Stimulated activated memory B cell treated with anti-CD40 and anti-IgM and Interleukin-4, amounts not matched to agents 10 μg/mL and 1 μg/mL and 100 μg/mL, for 72 hours (primary cell): ENCODE data around the gene LIPK.
"Not testable (repeated sequence)": the region's sequence is repeated elsewhere in the genome, so short reads cannot be mapped to it uniquely, and the experiment has no call there.

ENCODE experiments used
- ATAC-seq: fragments of 150-1000 bp; cut with Tn5 transposase; 2 replicates; pipeline ENCODE4 v1.10.0; 2021
- H3K27ac Mint-ChIP-seq: one replicate; pipeline ENCODE4 v1.8.0; 2022; ENCODE audit warnings: mild to moderate bottlenecking, mixed read lengths
- H3K27me3 Mint-ChIP-seq: one replicate; pipeline ENCODE4 v1.8.0; 2022; ENCODE audit warnings: mixed read lengths
- H3K36me3 Mint-ChIP-seq: one replicate; pipeline ENCODE4 v1.8.0; 2022; ENCODE audit warnings: mixed read lengths
- H3K4me1 Mint-ChIP-seq: one replicate; pipeline ENCODE4 v1.8.0; 2022; ENCODE audit warnings: mixed read lengths
- H3K4me3 Mint-ChIP-seq: one replicate; pipeline ENCODE4 v1.8.0; 2022; ENCODE audit warnings: mild to moderate bottlenecking, moderate library complexity, mixed read lengths
- H3K9me3 Mint-ChIP-seq: one replicate; pipeline ENCODE4 v1.8.0; 2022; ENCODE audit warnings: mixed read lengths

The LIPK gene

DNA sequence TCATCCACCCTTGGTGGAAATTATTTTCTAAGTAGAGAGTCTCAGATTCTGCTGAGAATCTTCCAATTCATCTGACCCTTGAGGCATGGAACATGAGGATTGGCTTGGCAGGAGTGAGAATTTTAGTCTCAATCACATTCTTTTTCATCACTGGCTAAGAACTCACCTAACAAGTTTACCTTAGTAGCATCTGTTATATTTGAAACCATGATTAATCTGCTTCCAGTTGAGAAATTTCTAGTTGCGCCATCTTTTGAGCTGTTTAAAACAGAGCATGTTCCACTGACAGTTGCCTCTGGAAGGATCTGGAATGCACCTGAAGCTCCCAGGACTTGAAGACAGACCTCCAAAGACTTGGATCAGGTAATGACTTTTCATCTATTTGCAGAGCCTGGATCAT is at the start of gene LIPK:
LIPK (plus strand) TSS at position 292 of the 400 bp plus-strand sequence. CDS start 18,295 bp downstream, outside the sequence.
- Mint-ChIP-seq H3K4me1 (peaks cover 7% of the 10 kb centered on the region), H3K27me3 (no peaks in the 10 kb centered on the region), H3K27ac (no peak within 1 kb of the TSS), H3K9me3 (no peaks in the 10 kb centered on the region), H3K36me3 (no peaks in the 10 kb centered on the region), H3K4me3 (no peak within 1 kb of the TSS)
- ATAC-seq = no peak

DNA sequence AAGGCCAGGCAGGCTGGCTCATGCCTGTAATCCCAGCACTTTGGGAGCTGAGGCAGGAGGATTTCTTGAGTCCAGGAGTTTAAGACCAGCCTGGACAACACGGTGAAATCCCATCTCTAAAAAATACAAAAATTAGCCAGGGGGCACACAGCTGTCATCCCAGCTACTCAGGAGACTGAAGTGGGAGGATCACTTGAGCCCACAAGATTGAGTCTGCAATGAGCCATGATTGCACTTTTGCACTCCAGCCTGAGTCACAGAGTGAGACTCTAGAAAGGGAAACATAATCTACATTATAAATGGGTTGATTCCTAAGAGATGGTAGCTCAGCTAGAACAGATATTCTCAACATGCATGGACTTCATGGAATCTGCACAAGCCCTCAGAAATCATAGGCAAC is 48.1 kb upstream of the LIPK start:
- Mint-ChIP-seq H3K4me1 (no peaks in the 10 kb centered on the region), H3K4me3 (no peak overlapping the region), H3K9me3 (no peaks in the 10 kb centered on the region), H3K27me3 (peaks cover 10% of the 10 kb centered on the region), H3K36me3 (no peaks in the 10 kb centered on the region), H3K27ac (no peak overlapping the region)
- ATAC-seq = no peak

GRCh38 chr10:88659725-88660597 is 46.1 kb upstream of the LIPK start:
- peaks cover 4% of the 10 kb centered on the region for H3K9me3 Mint-ChIP-seq
- no peaks in the 10 kb centered on the region for H3K36me3 Mint-ChIP-seq
- H3K27me3 Mint-ChIP-seq = peaks cover 16% of the 10 kb centered on the region
- ATAC-seq = no peak
- H3K4me1 Mint-ChIP-seq = no peaks in the 10 kb centered on the region
- no peak overlapping the region for H3K27ac Mint-ChIP-seq
- no peak overlapping the region for H3K4me3 Mint-ChIP-seq

- Mint-ChIP-seq H3K4me3 (no peak overlapping the region), H3K9me3 (peaks cover 4% of the 10 kb centered on the region), H3K27ac (no peak overlapping the region), H3K36me3 (no peaks in the 10 kb centered on the region), H3K4me1 (no peaks in the 10 kb centered on the region), H3K27me3 (peaks cover 16% of the 10 kb centered on the region)
- ATAC-seq = no peak
These were observed 45.5 kb upstream of the LIPK start for GRCh38 chr10:88660598-88660884.

- Mint-ChIP-seq H3K4me3 (no peak overlapping the region), H3K36me3 (no peaks in the 10 kb centered on the region), H3K27ac (no peak overlapping the region), H3K4me1 (no peaks in the 10 kb centered on the region), H3K9me3 (peaks cover 4% of the 10 kb centered on the region), H3K27me3 (peaks cover 16% of the 10 kb centered on the region)
- ATAC-seq = no peak
These were observed 45.0 kb upstream of the LIPK start for GRCh38 chr10:88661018-88661417.

DNA sequence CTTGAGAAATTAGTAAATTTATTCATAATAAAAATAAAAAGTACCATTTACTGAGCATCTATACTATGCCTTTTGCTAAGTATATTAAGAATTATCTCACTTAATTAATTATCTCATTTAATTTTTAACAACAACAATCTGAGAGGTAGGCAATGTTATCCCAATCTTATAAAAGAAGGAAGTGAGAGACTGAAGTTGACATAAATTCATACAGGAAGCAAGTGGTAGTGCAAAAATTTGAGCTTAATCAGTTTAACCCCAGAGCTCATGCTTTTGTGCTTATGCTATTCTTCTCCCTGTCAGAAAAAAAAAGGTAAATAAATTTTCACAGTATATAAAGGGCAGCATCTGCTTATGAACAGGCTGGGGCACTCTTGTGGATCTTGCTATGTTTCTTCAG is 44.5 kb upstream of the LIPK start:
- Mint-ChIP-seq H3K9me3 (peaks cover 4% of the 10 kb centered on the region), H3K4me1 (no peaks in the 10 kb centered on the region), H3K36me3 (no peaks in the 10 kb centered on the region), H3K4me3 (no peak overlapping the region), H3K27me3 (peaks cover 16% of the 10 kb centered on the region), H3K27ac (no peak overlapping the region)
- ATAC-seq = no peak

- H3K27me3 Mint-ChIP-seq, H3K27ac Mint-ChIP-seq, H3K9me3 Mint-ChIP-seq, ATAC-seq, H3K36me3 Mint-ChIP-seq, H3K4me1 Mint-ChIP-seq, H3K4me3 Mint-ChIP-seq: not testable (repeated sequence)
These were observed 42.9 kb upstream of the LIPK start for GRCh38 chr10:88663153-88663552.

DNA sequence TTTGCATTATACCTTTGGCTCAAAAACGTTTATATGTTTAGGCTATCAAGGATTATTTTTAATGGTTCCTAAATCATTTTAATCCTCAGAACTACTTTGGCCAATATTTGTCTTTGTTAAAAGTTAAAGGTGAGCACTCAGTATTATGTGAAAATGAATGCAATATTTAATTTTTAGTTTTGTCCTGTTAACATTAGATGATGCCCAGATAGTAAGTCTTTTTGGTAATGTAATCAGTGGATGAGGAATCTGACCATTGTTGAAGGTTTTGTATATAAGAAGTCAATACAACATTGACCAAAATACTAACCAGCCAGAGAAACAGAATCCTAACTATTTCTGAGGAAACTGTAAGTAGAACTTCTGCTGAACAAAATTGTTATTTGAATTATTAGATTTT is 41.9 kb upstream of the LIPK start, which contains the start of gene LIPF:
LIPF (plus strand) TSS at position 301 of the 400 bp plus-strand sequence. CDS start 2,856 bp downstream, outside the sequence.
- H3K27me3 Mint-ChIP-seq = peaks cover 8% of the 10 kb centered on the region
- no peaks in the 10 kb centered on the region for H3K4me1 Mint-ChIP-seq
- no peaks in the 10 kb centered on the region for H3K36me3 Mint-ChIP-seq
- H3K9me3 Mint-ChIP-seq = peaks cover 4% of the 10 kb centered on the region
- no peak within 1 kb of the TSS for H3K4me3 Mint-ChIP-seq
- no peak within 1 kb of the TSS for H3K27ac Mint-ChIP-seq
- ATAC-seq = no peak

GRCh38 chr10:88668465-88668864 is 37.6 kb upstream of the LIPK start:
- no peaks in the 10 kb centered on the region for H3K4me1 Mint-ChIP-seq
- H3K27ac Mint-ChIP-seq = no peak overlapping the region
- H3K36me3 Mint-ChIP-seq = no peaks in the 10 kb centered on the region
- H3K9me3 Mint-ChIP-seq = no peaks in the 10 kb centered on the region
- no peak for ATAC-seq
- no peak overlapping the region for H3K4me3 Mint-ChIP-seq
- peaks cover 1% of the 10 kb centered on the region for H3K27me3 Mint-ChIP-seq

DNA sequence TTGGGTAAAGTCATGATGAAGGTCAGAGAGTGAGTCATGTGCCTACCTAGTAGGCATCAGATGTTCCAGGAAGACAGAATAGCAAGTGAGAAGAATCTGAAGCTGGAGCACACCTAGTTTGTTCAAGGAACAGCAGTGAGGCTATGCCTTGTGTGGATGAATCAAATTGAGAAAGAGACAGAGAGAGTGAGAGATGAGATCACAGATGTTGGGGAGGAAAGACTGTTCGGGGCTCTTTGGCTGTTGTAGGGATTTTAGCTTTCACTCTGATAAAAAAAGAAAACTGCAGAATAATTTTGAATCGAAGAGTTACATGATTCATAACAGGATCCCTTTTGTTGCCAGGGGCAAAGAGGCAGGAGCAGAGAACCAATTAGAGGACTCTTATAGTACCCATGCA is 35.6 kb upstream of the LIPK start:
- Mint-ChIP-seq H3K9me3 (no peaks in the 10 kb centered on the region), H3K36me3 (no peaks in the 10 kb centered on the region), H3K4me1 (no peaks in the 10 kb centered on the region), H3K4me3 (no peak overlapping the region), H3K27ac (no peak overlapping the region), H3K27me3 (no peaks in the 10 kb centered on the region)
- peak; percentile 27 for ATAC-seq

GRCh38 chr10:88672041-88672440 is 34.0 kb upstream of the LIPK start:
- H3K27ac Mint-ChIP-seq = no peak overlapping the region
- no peak for ATAC-seq
- no peaks in the 10 kb centered on the region for H3K4me1 Mint-ChIP-seq
- H3K36me3 Mint-ChIP-seq = no peaks in the 10 kb centered on the region
- H3K9me3 Mint-ChIP-seq = no peaks in the 10 kb centered on the region
- H3K27me3 Mint-ChIP-seq = no peaks in the 10 kb centered on the region
- H3K4me3 Mint-ChIP-seq = no peak overlapping the region

DNA sequence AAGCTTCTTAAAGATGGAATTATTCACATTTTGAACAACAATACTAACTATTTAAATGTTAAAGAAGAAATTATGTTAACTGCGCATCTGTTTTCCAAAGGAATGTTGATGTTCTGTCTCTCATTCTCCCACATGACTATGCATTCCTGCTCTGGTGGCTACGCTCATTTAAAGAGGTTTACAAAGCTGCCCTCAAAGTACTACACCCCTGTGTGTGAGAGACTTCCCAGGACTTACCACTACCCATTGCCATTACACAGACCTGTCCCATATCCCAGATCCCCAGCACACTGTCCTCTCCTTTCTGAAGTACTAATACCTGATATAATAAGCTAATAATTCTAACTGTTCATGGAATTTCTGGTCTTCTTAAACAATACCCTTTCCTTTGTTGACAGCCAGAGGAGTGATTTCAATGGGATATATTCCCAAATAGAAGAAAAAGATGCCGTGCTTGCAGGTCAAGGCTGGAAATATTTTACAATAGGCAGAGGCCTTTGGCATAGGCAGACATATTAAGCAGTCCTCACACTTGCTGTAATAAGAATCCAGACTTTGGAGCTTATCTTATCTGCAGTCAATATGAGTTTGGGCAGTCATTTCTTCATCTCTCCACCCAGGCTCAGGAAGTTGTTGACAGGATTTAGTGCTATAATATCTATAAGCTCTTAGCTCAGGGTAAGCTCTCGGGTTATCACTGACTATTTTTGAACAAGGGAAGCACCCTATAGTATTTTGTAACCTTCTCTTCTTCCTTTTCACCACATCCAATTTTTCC is 29.6 kb upstream of the LIPK start:
- Mint-ChIP-seq H3K27me3 (no peaks in the 10 kb centered on the region), H3K27ac (no peak overlapping the region), H3K9me3 (no peaks in the 10 kb centered on the region), H3K4me3 (no peak overlapping the region), H3K36me3 (no peaks in the 10 kb centered on the region), H3K4me1 (no peaks in the 10 kb centered on the region)
- no peak for ATAC-seq

DNA sequence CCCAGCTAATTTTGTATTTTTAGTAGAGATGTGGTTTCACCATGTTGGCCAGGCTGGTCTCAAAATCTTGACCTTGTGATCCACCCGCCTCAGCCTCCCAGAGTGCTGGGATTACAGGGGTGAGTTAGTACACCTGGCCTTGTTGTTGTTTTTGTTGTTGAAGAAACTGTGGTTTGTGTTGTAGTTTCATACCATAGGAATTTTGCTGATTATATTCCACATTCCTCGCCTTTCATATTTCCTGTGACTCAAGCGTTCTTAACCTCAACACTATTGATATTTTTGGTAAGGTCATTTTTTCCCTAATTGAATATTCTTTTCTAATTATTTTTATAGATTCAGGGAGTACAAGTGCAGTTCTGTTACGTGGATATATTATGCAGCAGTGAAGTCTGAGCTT is 25.1 kb upstream of the LIPK start:
- no peak for ATAC-seq
- no peak overlapping the region for H3K4me3 Mint-ChIP-seq
- no peaks in the 10 kb centered on the region for H3K9me3 Mint-ChIP-seq
- H3K36me3 Mint-ChIP-seq = no peaks in the 10 kb centered on the region
- peaks cover 16% of the 10 kb centered on the region for H3K27me3 Mint-ChIP-seq
- H3K27ac Mint-ChIP-seq = no peak overlapping the region
- no peaks in the 10 kb centered on the region for H3K4me1 Mint-ChIP-seq

DNA sequence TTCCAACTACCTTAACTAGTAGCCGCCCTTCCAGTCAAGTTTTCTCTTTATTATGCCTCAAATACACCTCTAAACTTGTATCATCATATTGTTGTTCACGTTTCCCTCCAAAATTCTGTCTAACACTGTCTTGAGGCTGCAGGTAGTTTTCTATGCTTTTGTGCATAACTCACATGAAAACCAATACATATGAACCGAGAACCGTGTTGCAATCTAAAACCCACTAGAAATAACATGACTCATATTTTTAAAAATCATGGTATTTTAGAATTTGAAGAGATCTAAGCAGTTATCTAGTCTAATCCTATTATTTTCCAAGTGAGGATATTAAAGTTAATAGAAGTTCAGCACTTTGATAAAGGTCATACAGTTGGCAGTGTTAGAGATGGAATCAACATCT is 23.6 kb upstream of the LIPK start:
- Mint-ChIP-seq H3K4me1 (no peaks in the 10 kb centered on the region), H3K27ac (no peak overlapping the region), H3K9me3 (no peaks in the 10 kb centered on the region), H3K4me3 (no peak overlapping the region), H3K27me3 (peaks cover 16% of the 10 kb centered on the region), H3K36me3 (no peaks in the 10 kb centered on the region)
- ATAC-seq = no peak

DNA sequence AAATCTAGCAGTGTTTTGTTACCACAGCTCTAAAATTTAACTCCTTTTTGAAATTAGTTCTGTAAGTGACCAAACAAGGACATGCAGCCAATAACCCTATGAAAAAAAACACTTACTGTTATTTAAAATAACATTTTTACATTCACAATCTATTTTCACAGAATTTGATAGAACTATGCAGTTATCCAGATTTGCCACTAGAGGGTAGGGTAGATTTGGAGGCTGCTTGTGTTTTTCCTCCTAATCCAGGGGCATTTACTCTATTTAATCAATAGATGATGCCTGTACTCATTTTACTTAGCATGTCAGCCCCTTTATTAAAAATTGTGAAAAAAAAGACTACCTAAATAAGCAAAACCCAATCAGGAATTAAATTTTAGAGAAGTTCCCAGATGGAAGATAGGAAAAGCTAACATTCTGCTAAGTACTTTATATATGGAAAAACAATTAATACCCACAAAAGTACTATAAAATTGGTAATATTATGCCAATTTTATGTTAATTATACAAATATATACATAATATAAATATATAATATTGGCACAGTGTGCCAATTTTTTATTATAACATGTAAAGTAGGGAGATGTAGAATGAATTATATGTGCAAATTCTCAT is 18.1 kb upstream of the LIPK start:
- Mint-ChIP-seq H3K4me3 (no peak overlapping the region), H3K4me1 (no peaks in the 10 kb centered on the region), H3K36me3 (no peaks in the 10 kb centered on the region), H3K27ac (no peak overlapping the region), H3K27me3 (peaks cover 20% of the 10 kb centered on the region), H3K9me3 (no peaks in the 10 kb centered on the region)
- ATAC-seq = no peak
